M059J (cell line): ENCODE results near the gene MARCHF2. TPM values are rescaled to one million over a fixed set of nuclear protein-coding genes. Genes with fewer than 3 reads are reported as not detected.

ENCODE experiments used
- DNase-seq: peaks from one replicate; pipeline ENCODE4 v3.0.0-alpha.2; 2012; ENCODE audit warnings: low read depth
- total RNA-seq: library from RNA; depleted of rRNA; stranded (reverse); fragments of >200 nt; shearing (Covaris generic); gene quantifications from 2 replicates; pipeline ENCODE4 v1.2.3, GENCODE V29; 2014

The MARCHF2 gene
- total RNA-seq, 1 experiment from 2014 or later = 30.5 TPM

GRCh38 chr19:8387688-8388611 is 25.2 kb upstream of the MARCHF2 start:
- DNase-seq = no peak

- no peak for DNase-seq
These were observed 24.5 kb upstream of the MARCHF2 start for GRCh38 chr19:8388612-8388958.

GRCh38 chr19:8389891-8390616 is 23.1 kb upstream of the MARCHF2 start, which contains the start of gene RAB11B:
Gene RAB11B (plus strand): TSS chr19:8390360. CDS start chr19:8390417, 57 bp downstream.
- peak; percentile 100 for DNase-seq

GRCh38 chr19:8390617-8390981 is 22.5 kb upstream of the MARCHF2 start:
- peak; percentile 82 for DNase-seq

GRCh38 chr19:8391198-8392016 is 21.7 kb upstream of the MARCHF2 start:
- no peak for DNase-seq

- no peak for DNase-seq
These were observed 21.0 kb upstream of the MARCHF2 start for GRCh38 chr19:8392017-8392591.

GRCh38 chr19:8393192-8393870 is 19.8 kb upstream of the MARCHF2 start:
- DNase-seq = no peak

GRCh38 chr19:8393871-8394250 is 19.2 kb upstream of the MARCHF2 start:
- no peak for DNase-seq

- DNase-seq = no peak
These were observed 17.5 kb upstream of the MARCHF2 start for GRCh38 chr19:8395621-8396082.

- no peak for DNase-seq
These were observed 16.9 kb upstream of the MARCHF2 start for GRCh38 chr19:8396185-8396562.

GRCh38 chr19:8396563-8397203 is 16.4 kb upstream of the MARCHF2 start:
- DNase-seq = peak; percentile 41

GRCh38 chr19:8397271-8397670 is 15.8 kb upstream of the MARCHF2 start:
- peak; percentile 21 for DNase-seq

- no peak for DNase-seq
These were observed 15.3 kb upstream of the MARCHF2 start for GRCh38 chr19:8397746-8398310.

- DNase-seq = peak; percentile 42
These were observed 14.8 kb upstream of the MARCHF2 start for GRCh38 chr19:8398311-8398771.

GRCh38 chr19:8399681-8400188 is 13.4 kb upstream of the MARCHF2 start:
- no peak for DNase-seq

- no peak for DNase-seq
These were observed 11.1 kb upstream of the MARCHF2 start for GRCh38 chr19:8401981-8402411.

GRCh38 chr19:8403098-8403819 is 9.8 kb upstream of the MARCHF2 start:
- no peak for DNase-seq

GRCh38 chr19:8403820-8404109 is 9.3 kb upstream of the MARCHF2 start:
- DNase-seq = no peak

GRCh38 chr19:8404391-8405151 is 8.5 kb upstream of the MARCHF2 start:
- DNase-seq = no peak
